CD4-positive, alpha-beta T cell (primary cell): ENCODE measurements around the gene ROCK2. TPM values are rescaled to one million over a fixed set of nuclear protein-coding genes. Genes with fewer than 3 reads are reported as not detected.

Experiments
- ATAC-seq: fragments of 200-7000 bp; cut with Tn5 transposase; one replicate; pipeline ENCODE4 v1.10.0; 2022; ENCODE audit warnings: mild to moderate bottlenecking; ENCODE audit not compliant: poor library complexity
- CTCF ChIA-PET: fragments of 350-600 bp; sonication (Branson Sonifier 250); formaldehyde crosslinking; loops from one replicate; lab custom pipeline; 2021; ENCODE audit warnings: antibody characterized with exemption, inconsistent platforms; lab: Charles Lee
- POLR2A ChIA-PET: fragments of 350-600 bp; sonication (Branson Sonifier 250); formaldehyde crosslinking; loops from one replicate; lab custom pipeline; 2021; ENCODE audit warnings: antibody characterized with exemption, inconsistent platforms; lab: Charles Lee
- DNase-seq, 14 experiments: peaks; one replicate each; pipeline ENCODE4 v3.0.0-alpha.2; 2013 to 2020; ENCODE audit warnings: mixed read lengths in 2 of 14
- H3K27ac ChIP-seq, 2 donors: one replicate each; pipeline versions ENCODE4 v1.5.1 to v1.7.0; 2013; ENCODE audit warnings: low read length in 2 of 2, low read depth in 1 of 2, mild to moderate bottlenecking in 1 of 2
- H3K27me3 ChIP-seq, 2 experiments: 1 replicate in 1 of 2; 2 replicates in 1 of 2; pipeline versions ENCODE4 v1.6.1 to v1.7.0; 2013; ENCODE audit warnings: low read length in 2 of 2, control low read depth in 1 of 2, mild to moderate bottlenecking in 1 of 2, moderate library complexity in 1 of 2; ENCODE audit not compliant: insufficient read depth in 2 of 2, control insufficient read depth in 1 of 2
- H3K36me3 ChIP-seq: one replicate; pipeline ENCODE4 v1.6.1; 2013; ENCODE audit warnings: low read length, control low read depth; ENCODE audit not compliant: insufficient read depth
- H3K4me1 ChIP-seq: one replicate; pipeline ENCODE4 v1.6.1; 2013; ENCODE audit warnings: low read length, control low read depth; ENCODE audit not compliant: insufficient read depth
- H3K4me3 ChIP-seq: one replicate; pipeline ENCODE4 v1.5.1; 2013; ENCODE audit warnings: mild to moderate bottlenecking, low read length, moderate library complexity
- H3K9me3 ChIP-seq, 2 experiments: 1 replicate in 1 of 2; 2 replicates in 1 of 2; pipeline versions ENCODE4 v1.6.1 to v1.7.0; 2013; ENCODE audit warnings: low read length in 2 of 2, mild to moderate bottlenecking in 2 of 2, control low read depth in 1 of 2, moderate library complexity in 1 of 2; ENCODE audit not compliant: control insufficient read depth in 1 of 2, insufficient read depth in 1 of 2
- H3K27ac Mint-ChIP-seq: one replicate; pipeline ENCODE4 v1.8.0; 2020; ENCODE audit warnings: mixed read lengths
- H3K27me3 Mint-ChIP-seq: one replicate; pipeline ENCODE4 v1.8.0; 2021; ENCODE audit warnings: mixed read lengths
- H3K36me3 Mint-ChIP-seq: one replicate; pipeline ENCODE4 v1.8.0; 2021; ENCODE audit warnings: low read depth, mixed read lengths
- H3K4me1 Mint-ChIP-seq: one replicate; pipeline ENCODE4 v1.8.0; 2021; ENCODE audit warnings: low read depth, mixed read lengths
- H3K4me3 Mint-ChIP-seq: one replicate; pipeline ENCODE4 v1.8.0; 2020; ENCODE audit warnings: mild to moderate bottlenecking, mixed read lengths
- H3K9me3 Mint-ChIP-seq: one replicate; pipeline ENCODE4 v1.8.0; 2020; ENCODE audit warnings: mixed read lengths
- intact Hi-C, 2 experiments: fragments of 100-400 bp; cut with DNase I in 1 of 2; cut with micrococcal nuclease in 1 of 2; formaldehyde crosslinking; loops; one replicate each; pipeline versions ENCODE4 v1.15.1 to v1.9.0; 2023 to 2025; cut with DNase I, micrococcal nuclease
- total RNA-seq, 174 experiments: library from RNA in 2 of 174; stranded (reverse) in 2 of 174; gene quantifications; one replicate each; pipeline ENCODE4 v1.2.3 and lab custom pipeline; 2021 to 2026
- TF ChIP-seq, protein P1 (sequence below): fragments of 200-600 bp; IDR thresholded peaks from one replicate; pipeline ENCODE4 v1.8.0; 2022; ENCODE audit warnings: antibody characterized with exemption, mild to moderate bottlenecking

The ROCK2 gene
- total RNA-seq, 2 experiments from 2014 or later = 6.9 to 9.4 TPM

DNA sequence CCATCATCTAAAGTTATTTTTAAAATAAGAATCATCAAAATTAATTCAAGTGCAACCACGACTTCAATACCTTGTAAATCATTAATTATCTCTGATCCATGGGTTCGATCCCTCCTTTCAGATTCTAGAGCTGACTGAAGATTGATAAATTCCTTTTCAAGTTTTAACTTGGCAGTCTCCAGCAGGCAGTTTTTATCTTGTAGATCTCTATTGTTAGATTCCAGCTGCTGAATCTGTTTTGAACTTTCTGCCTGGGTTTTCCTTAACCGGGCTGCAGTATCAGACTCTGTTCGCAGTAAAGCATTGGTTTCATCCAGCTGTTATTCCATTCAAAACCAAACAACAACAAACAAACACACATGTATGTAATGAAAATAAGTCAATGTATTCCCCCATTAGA is 129.7 kb downstream of the ROCK2 start:
- intact Hi-C loops = no loop called here
- H3K4me1 ChIP-seq = no peaks in the 10 kb centered on the region
- H3K27ac ChIP-seq = no peak overlapping the region
- ChIA-PET POLR2A (no interaction called here), CTCF (no interaction called here)
- no peaks in the 10 kb centered on the region for H3K27me3 Mint-ChIP-seq
- H3K36me3 ChIP-seq = peaks cover 49% of the 10 kb centered on the region
- H3K4me1 Mint-ChIP-seq = no peaks in the 10 kb centered on the region
- no peak overlapping the region for H3K4me3 ChIP-seq
- H3K36me3 Mint-ChIP-seq = peaks cover 94% of the 10 kb centered on the region
- H3K9me3 Mint-ChIP-seq = no peaks in the 10 kb centered on the region
- DNase-seq (no peak), ATAC-seq (no peak)
- TF ChIP-seq, protein P1, sequence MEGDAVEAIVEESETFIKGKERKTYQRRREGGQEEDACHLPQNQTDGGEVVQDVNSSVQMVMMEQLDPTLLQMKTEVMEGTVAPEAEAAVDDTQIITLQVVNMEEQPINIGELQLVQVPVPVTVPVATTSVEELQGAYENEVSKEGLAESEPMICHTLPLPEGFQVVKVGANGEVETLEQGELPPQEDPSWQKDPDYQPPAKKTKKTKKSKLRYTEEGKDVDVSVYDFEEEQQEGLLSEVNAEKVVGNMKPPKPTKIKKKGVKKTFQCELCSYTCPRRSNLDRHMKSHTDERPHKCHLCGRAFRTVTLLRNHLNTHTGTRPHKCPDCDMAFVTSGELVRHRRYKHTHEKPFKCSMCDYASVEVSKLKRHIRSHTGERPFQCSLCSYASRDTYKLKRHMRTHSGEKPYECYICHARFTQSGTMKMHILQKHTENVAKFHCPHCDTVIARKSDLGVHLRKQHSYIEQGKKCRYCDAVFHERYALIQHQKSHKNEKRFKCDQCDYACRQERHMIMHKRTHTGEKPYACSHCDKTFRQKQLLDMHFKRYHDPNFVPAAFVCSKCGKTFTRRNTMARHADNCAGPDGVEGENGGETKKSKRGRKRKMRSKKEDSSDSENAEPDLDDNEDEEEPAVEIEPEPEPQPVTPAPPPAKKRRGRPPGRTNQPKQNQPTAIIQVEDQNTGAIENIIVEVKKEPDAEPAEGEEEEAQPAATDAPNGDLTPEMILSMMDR = no peak
- no peaks in the 10 kb centered on the region for H3K9me3 ChIP-seq
- H3K27ac Mint-ChIP-seq = no peak overlapping the region
- H3K4me3 Mint-ChIP-seq = no peak overlapping the region
- H3K27me3 ChIP-seq = no peaks in the 10 kb centered on the region

DNA sequence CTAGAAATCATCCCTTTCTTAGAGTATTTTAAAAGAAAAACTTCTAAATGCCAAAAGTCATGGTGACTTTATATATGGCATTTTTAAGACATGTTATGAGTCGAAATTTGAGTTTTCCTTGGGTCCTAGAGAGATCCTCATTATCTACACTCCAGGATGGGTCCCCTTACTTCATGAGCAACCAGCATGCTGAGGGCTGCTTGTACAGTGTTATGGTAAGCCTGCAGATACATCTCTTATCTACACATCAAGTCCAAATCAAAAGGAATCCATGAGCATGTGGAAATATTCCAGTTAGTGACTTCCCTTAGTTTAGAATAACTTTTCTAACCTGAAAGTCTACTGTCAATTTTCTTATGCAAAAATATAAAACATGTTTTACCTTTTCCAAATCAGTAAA is 130.5 kb downstream of the ROCK2 start:
- CTCF ChIA-PET = no interaction called here
- no peaks in the 10 kb centered on the region for H3K27me3 Mint-ChIP-seq
- H3K4me1 Mint-ChIP-seq = no peaks in the 10 kb centered on the region
- intact Hi-C loops = no loop called here
- no peaks in the 10 kb centered on the region for H3K9me3 ChIP-seq
- H3K4me1 ChIP-seq = no peaks in the 10 kb centered on the region
- DNase-seq = no peak
- H3K27ac Mint-ChIP-seq = no peak overlapping the region
- TF ChIP-seq, protein P1 = no peak
- no peak overlapping the region for H3K4me3 ChIP-seq
- H3K36me3 Mint-ChIP-seq = peaks cover 89% of the 10 kb centered on the region
- H3K9me3 Mint-ChIP-seq = no peaks in the 10 kb centered on the region
- H3K27ac ChIP-seq = no peak overlapping the region
- peaks cover 46% of the 10 kb centered on the region for H3K36me3 ChIP-seq
- H3K4me3 Mint-ChIP-seq = no peak overlapping the region
- POLR2A ChIA-PET = no interaction called here
- no peaks in the 10 kb centered on the region for H3K27me3 ChIP-seq
- ATAC-seq = no peak

DNA sequence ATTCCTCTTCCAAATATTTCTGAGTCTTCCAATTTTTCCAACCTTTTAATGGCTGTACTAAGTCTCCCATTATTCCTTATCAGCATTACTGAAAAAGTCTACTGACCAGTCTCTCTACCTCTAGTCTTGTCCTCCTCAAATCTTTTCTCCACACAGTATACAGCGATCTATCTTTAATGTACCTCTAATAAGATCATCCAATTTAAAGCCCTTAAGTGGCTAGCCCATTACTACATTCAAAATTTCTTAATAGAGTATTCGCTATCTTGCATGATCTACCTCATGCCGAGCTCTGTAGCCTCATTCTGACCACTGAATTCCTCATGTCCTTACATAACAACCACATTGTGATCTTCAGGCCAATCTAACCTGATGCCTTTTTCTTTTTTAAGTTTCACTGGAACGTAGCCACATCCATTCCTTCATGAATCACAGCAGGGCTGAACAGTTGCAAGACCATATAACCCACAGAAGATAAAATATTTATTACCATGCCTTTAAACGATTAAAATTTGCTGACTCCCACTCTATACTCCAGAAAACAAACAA is 131.3 kb downstream of the ROCK2 start:
- H3K9me3 Mint-ChIP-seq = no peaks in the 10 kb centered on the region
- Histone ChIP-seq H3K27ac (no peak overlapping the region), H3K27me3 (no peaks in the 10 kb centered on the region), H3K4me3 (no peak overlapping the region), H3K9me3 (no peaks in the 10 kb centered on the region), H3K4me1 (no peaks in the 10 kb centered on the region), H3K36me3 (peaks cover 46% of the 10 kb centered on the region)
- no peak for ATAC-seq
- H3K4me3 Mint-ChIP-seq = no peak overlapping the region
- no peaks in the 10 kb centered on the region for H3K27me3 Mint-ChIP-seq
- DNase-seq = no peak
- CTCF ChIA-PET = interaction anchor here (1.1 kb wide), 1 partner anchor 15 kb away, joined by 3 read pairs; no protein-coding TSS in a partner anchor
- H3K27ac Mint-ChIP-seq = no peak overlapping the region
- no peaks in the 10 kb centered on the region for H3K4me1 Mint-ChIP-seq
- POLR2A ChIA-PET = no interaction called here
- TF ChIP-seq, protein P1 = no peak
- intact Hi-C loops = no loop called here
- H3K36me3 Mint-ChIP-seq = peaks cover 81% of the 10 kb centered on the region
